ENCODE measurements around the gene CCR1.

Gene CCR1

DNA sequence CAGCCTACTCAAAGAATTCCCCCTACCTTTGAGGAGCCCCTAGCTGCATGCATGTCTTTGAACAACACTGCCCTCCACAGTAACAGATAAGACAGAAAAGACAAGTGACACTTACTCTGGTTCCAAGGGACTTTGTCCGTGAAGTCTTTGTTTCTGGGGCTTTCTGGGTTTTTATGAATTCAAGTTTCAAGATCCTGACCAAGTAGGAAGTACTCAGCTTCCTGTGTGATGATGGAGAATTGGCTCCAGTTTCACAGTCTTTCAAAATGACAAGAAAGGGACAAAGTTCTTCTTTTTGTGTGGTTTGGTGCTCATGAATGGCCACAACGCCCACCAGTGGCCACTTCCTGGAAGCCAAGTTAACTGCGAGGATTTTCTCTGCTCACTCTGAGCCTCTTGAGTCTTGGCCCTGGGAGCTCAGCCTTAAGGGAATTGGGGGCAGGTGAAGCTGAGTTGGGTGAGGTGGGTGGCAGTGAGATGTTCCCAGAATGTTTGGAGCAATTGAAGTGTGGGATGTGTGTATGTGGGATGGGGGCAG is at the start of gene CCR1:
CCR1 (minus strand) TSS at position 147 of the 538 bp plus-strand sequence. CDS start 4,000 bp downstream, outside the sequence.
- H3K4me3 Mint-ChIP-seq = peak within 1 kb of the TSS; percentile 30
- H3K4me1 Mint-ChIP-seq (ENCODE audit: low read depth) = peaks cover 23% of the 10 kb centered on the region
- H3K27me3 Mint-ChIP-seq = no peaks in the 10 kb centered on the region
- peak; percentile 62 for DNase-seq
- no peaks in the 10 kb centered on the region for H3K9me3 Mint-ChIP-seq
- H3K36me3 Mint-ChIP-seq (ENCODE audit: low read depth) = no peaks in the 10 kb centered on the region
- H3K27ac Mint-ChIP-seq = peak within 1 kb of the TSS; percentile 85

DNA sequence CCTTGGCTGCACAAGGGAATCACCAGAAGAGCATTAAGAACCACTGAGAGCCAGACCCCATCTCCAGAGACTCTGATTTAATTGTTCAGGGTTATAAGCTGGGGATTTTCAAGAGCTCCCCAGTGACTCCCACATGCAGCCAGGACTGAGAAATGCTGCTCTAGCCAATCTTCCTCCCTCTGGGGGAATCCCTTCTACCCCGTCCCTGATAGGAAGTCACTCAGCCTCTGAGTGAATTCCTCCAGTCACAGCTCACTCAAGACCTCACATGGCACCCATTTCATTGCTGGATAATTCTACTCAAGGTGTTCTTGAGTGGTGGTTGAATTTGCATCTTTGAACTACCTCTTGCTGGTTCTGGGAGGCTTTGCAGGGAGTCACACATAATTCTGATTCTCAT is 44.9 kb upstream of the CCR1 start:
- Mint-ChIP-seq H3K27me3 (peaks cover 26% of the 10 kb centered on the region), H3K9me3 (no peaks in the 10 kb centered on the region), H3K27ac (no peak overlapping the region), H3K4me3 (no peak overlapping the region), H3K36me3 (ENCODE audit: low read depth) (no peaks in the 10 kb centered on the region), H3K4me1 (ENCODE audit: low read depth) (peaks cover 1% of the 10 kb centered on the region)
- DNase-seq = no peak

DNA sequence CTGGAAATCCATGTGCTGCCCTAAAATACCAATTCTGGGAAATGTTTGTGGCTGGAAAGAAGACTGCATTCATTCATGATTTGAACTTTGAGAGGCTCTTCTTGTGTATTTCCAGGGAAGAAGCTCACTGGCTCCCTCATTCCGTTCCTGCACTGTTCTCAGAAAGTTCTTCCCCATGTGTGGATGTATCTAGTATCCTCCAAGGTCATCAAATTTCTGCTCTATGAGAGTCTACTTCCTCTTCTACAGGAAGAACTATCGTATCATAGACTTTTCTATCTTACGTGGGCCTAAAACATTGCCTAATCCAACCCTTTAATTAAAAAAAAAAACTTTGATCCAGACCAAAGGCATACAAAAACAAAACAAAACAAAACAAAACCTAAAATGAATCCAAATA is 37.0 kb upstream of the CCR1 start:
- Mint-ChIP-seq H3K9me3 (no peaks in the 10 kb centered on the region), H3K27ac (no peak overlapping the region), H3K36me3 (ENCODE audit: low read depth) (no peaks in the 10 kb centered on the region), H3K4me3 (no peak overlapping the region), H3K27me3 (peaks cover 5% of the 10 kb centered on the region), H3K4me1 (ENCODE audit: low read depth) (peaks cover 3% of the 10 kb centered on the region)
- DNase-seq = no peak

DNA sequence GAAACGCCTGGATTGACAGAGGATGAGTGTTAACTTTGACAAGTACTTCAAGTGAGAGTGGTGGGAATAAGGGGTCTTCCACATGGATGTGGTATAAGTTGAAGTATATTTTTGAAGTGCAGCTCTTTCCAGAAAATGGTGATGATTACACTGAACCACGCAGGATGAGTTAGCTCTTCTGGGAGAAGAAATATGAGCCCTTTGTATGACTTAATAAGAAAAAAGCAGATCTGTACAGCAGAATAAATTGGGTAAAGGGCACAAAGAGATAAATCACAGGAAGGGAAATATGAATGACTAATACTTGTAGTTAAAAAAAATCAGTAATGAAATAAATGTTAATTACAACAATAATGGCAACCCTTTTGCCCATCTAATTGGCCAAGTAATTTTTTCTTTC is 35.4 kb upstream of the CCR1 start:
- H3K36me3 Mint-ChIP-seq (ENCODE audit: low read depth) = no peaks in the 10 kb centered on the region
- no peak for DNase-seq
- H3K27ac Mint-ChIP-seq = no peak overlapping the region
- no peaks in the 10 kb centered on the region for H3K9me3 Mint-ChIP-seq
- peaks cover 5% of the 10 kb centered on the region for H3K27me3 Mint-ChIP-seq
- no peak overlapping the region for H3K4me3 Mint-ChIP-seq
- peaks cover 3% of the 10 kb centered on the region for H3K4me1 Mint-ChIP-seq (ENCODE audit: low read depth)

DNA sequence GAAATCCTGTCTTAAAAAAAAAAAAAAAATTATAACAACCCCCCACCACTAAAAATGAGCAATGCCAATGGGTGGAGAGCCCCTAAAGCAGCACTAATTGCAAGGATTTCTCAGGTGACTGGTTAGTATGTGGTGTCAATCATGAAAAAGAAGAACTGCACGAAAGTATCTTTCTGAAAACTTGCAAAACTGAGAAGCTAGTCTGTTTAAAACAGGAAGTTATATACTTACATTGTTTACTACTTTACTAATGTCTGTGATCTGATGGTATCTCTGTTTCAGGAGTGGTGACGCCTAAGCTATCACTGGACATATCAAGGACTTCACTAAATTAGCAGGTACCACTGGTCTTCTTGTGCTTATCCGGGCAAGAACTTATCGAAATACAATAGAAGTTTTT is 34.0 kb upstream of the CCR1 start, which contains the start of gene CCR3:
CCR3 (plus strand) TSS at position 341 of the 400 bp plus-strand sequence. CDS start 22,699 bp downstream, outside the sequence.
- no peak within 1 kb of the TSS for H3K4me3 Mint-ChIP-seq
- H3K9me3 Mint-ChIP-seq = no peaks in the 10 kb centered on the region
- DNase-seq = no peak
- H3K4me1 Mint-ChIP-seq (ENCODE audit: low read depth) = peaks cover 3% of the 10 kb centered on the region
- no peak within 1 kb of the TSS for H3K27ac Mint-ChIP-seq
- H3K27me3 Mint-ChIP-seq = peaks cover 7% of the 10 kb centered on the region
- no peaks in the 10 kb centered on the region for H3K36me3 Mint-ChIP-seq (ENCODE audit: low read depth)

DNA sequence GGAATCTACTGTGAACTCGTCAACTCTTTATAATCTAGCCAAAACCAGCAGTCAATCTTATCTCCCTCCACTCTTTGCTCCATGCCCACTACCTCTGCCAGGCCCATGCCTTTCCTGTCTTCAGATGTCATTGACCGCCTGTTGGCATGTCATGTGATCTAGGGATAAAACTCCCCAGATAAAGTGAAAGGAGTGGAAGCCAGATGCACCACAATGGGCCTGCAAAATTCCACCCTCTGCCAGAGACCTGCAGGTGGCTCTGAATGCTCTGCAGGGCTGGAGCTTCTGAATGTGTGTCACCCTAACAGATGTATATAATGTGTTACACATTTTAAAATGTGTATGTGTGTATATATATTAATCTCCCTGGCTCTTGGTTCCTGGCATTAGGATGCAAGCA is 31.8 kb upstream of the CCR1 start:
- no peak for DNase-seq
- Mint-ChIP-seq H3K9me3 (no peaks in the 10 kb centered on the region), H3K27ac (no peak overlapping the region), H3K27me3 (peaks cover 8% of the 10 kb centered on the region), H3K36me3 (ENCODE audit: low read depth) (no peaks in the 10 kb centered on the region), H3K4me1 (ENCODE audit: low read depth) (peaks cover 4% of the 10 kb centered on the region), H3K4me3 (no peak overlapping the region)

DNA sequence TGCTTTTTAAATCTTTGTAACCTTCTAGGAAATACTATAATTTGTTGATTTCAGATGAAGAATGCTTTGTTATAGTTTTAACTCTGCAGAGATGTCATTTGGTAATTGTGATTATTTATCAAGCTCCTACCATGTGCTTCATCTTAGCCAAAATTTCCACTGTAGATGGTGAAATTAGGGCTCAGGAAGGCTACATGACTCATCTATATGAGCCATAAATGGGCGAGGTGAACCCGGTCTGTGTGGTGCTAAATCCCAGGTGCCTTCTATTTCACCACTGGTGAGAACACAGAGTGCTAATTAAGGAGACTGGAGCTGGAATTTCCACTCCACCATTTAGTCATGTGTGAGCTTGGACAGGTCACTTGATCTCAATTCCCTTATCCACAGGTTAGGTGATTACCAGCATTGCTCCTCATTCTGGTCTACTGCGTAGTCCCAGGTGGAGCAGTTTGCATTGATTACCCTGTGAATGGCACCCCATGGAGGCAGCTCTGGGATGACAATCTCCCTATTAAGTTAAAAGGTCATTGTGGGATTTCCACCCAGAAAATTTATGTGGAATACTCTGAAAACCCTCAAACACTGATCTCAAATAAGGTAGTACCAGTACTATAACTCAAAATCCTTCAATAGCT is 31.3 kb upstream of the CCR1 start:
- Mint-ChIP-seq H3K9me3 (no peaks in the 10 kb centered on the region), H3K36me3 (ENCODE audit: low read depth) (no peaks in the 10 kb centered on the region), H3K27me3 (peaks cover 8% of the 10 kb centered on the region), H3K4me3 (no peak overlapping the region), H3K4me1 (ENCODE audit: low read depth) (peaks cover 4% of the 10 kb centered on the region), H3K27ac (no peak overlapping the region)
- no peak for DNase-seq

DNA sequence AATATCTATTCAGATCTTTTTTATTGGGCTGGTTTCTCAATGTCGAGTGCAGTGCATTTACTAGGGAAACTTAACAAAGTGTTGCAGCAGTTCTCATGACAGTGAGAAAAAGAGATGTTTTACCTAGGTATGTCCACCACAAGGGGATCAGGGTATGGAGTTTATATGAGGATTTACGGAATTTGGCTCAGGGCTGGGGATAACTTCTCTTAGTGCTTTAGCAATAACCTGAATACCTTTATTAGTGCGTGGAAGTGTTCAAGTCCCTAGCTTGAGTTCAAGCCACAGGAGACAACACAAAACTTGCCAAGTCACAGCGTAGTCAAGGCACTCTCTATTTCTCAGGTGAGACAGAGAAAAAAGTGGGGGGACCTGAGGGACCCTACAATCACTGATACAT is 30.3 kb upstream of the CCR1 start:
- no peaks in the 10 kb centered on the region for H3K36me3 Mint-ChIP-seq (ENCODE audit: low read depth)
- H3K4me1 Mint-ChIP-seq (ENCODE audit: low read depth) = peaks cover 4% of the 10 kb centered on the region
- no peak overlapping the region for H3K4me3 Mint-ChIP-seq
- peaks cover 8% of the 10 kb centered on the region for H3K27me3 Mint-ChIP-seq
- DNase-seq = no peak
- H3K9me3 Mint-ChIP-seq = no peaks in the 10 kb centered on the region
- no peak overlapping the region for H3K27ac Mint-ChIP-seq

DNA sequence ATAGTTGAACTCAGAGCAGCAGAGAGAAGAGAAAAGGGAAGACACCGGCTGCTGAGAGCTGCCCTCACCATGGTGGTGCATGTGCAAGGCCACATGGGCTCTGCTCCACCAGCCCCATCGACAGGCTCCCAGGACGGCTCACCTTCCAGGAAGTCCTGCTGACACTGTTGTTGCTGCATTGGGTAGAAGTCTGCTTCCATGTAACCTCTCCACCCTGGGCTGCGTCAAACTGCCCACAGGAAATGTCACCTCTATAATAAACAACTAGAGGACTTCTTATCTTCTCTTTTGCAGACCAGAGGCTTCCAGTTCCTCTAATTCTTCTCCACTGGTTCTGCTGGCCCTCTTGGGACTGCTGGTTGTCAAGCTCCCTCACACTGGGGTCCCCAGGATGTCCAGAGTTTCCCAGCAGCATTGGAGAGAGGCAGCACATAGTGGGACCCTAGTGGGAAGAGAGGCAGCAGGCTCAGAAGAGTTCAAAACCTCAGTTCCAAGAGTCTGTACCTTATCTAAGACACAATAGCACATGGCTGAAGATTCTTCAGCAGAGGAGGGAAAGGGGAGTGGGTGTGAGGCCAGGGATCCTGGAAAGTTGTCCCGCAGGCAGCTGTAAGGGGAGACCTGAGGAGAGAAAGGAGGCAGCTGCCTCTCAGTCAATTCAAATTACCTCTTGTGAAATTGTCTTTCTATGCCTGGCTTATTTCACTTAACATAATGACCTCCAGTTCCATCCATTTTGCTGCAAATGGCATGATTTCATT is 28.4 kb upstream of the CCR1 start:
- Mint-ChIP-seq H3K4me3 (no peak overlapping the region), H3K9me3 (no peaks in the 10 kb centered on the region), H3K36me3 (ENCODE audit: low read depth) (no peaks in the 10 kb centered on the region), H3K4me1 (ENCODE audit: low read depth) (peaks cover 2% of the 10 kb centered on the region), H3K27me3 (peaks cover 5% of the 10 kb centered on the region), H3K27ac (no peak overlapping the region)
- no peak for DNase-seq

DNA sequence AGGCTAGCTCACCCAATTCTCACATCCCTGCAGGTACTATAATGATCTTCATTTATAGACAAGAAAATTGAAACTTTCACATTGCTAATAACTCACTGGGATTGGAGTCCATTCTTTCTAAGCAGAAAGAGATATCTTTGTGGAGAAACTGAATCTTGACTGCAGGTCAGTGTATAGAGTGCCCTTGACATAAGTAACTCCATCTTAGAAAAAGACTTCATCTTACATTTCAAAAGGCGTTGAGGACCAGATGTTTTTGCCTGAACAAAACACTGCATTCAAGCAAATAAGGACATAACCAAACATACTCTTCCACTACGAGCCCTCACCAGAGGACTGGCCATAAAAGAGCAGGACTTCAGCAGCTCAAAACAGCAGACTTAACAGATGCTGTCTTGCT is 27.3 kb upstream of the CCR1 start:
- H3K4me1 Mint-ChIP-seq (ENCODE audit: low read depth) = peaks cover 2% of the 10 kb centered on the region
- no peaks in the 10 kb centered on the region for H3K9me3 Mint-ChIP-seq
- H3K36me3 Mint-ChIP-seq (ENCODE audit: low read depth) = no peaks in the 10 kb centered on the region
- no peak overlapping the region for H3K27ac Mint-ChIP-seq
- H3K4me3 Mint-ChIP-seq = no peak overlapping the region
- no peak for DNase-seq
- peaks cover 5% of the 10 kb centered on the region for H3K27me3 Mint-ChIP-seq

DNA sequence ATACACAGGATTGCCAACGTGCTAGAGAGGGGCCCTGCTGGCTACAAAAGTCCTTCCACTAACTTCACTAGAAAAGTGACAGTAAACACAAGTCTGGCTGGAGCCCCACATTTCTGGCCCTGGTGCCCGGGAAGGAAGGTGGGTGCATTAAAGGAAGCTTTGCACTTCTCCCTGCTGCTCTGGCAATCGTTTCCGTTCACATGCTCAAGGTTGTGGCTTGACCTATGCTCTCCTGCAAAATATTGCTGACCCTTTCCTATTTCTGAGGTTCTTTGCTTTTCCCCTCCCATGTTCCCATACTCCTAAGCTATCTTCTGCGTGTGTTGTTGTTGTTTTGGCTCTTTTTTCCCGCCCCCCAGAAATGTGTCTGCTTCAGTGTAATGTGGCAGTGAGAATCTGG is 25.1 kb upstream of the CCR1 start:
- Mint-ChIP-seq H3K27me3 (peaks cover 5% of the 10 kb centered on the region), H3K9me3 (no peaks in the 10 kb centered on the region), H3K4me3 (no peak overlapping the region), H3K36me3 (ENCODE audit: low read depth) (no peaks in the 10 kb centered on the region), H3K4me1 (ENCODE audit: low read depth) (peaks cover 4% of the 10 kb centered on the region), H3K27ac (no peak overlapping the region)
- DNase-seq = no peak

DNA sequence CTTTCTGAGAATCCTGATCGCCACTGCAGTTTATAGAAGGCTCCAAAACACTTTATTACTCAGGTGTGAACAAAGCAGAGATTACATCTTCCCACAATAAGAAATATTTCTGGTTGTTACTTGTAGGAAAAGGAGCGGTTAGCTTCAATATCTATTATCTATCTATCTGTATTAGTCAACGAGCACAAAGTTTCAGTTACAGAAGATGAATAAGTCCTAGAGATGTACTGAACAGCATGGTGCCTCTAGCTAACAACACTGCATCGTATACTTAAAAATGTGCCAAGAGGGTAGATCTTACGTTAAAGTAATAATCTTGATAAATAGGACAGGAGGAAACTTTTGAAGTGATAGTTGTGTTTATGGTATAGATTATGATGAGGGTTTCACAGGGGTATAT is 23.2 kb upstream of the CCR1 start:
- no peak for DNase-seq
- Mint-ChIP-seq H3K4me3 (no peak overlapping the region), H3K27ac (no peak overlapping the region), H3K4me1 (ENCODE audit: low read depth) (peaks cover 6% of the 10 kb centered on the region), H3K36me3 (ENCODE audit: low read depth) (no peaks in the 10 kb centered on the region), H3K9me3 (peaks cover 2% of the 10 kb centered on the region), H3K27me3 (peaks cover 6% of the 10 kb centered on the region)

DNA sequence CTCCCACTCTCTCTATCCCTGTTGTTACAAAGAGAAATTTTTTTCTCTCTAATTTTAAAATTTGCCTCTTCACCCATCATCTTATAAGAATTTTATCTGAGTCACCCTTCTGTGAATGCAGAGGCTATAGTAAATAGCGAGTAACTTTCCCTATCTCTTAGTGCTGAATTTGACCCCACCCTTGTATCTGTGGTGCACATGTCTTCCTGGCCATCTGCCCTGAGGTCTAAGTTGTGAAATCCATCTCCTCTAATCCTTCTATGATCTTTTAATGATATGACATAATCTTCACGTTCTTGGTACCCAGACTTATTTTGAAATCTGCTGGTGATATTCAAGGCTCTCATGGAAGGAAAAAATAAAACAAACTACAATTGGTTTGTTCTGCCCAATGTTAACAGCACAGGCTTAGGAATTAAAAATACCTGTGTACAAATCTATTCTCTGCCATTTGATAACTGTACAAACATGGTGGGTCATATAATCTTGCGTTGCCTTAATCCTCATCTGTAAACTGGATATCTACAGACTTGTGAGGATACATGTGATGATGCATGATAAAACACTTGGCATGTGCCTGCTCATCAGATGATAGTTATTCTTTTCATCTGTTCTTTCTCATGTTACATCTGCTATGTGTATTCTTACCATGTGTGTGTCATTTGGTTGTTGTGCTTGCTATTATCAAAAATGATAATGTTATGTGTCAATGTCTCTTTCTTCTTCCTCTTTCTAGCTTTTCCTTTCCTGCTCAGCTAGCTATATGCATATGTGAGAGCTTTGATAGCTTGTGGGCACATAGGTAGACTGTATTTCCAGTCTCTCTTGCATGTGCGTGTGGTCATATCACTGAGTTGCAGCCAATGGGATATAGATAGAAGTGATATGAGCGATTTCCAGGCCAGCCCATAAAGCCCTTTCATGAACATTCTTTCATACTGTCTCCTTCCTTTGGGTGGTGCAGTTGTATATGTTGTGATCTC is 20.4 kb upstream of the CCR1 start:
- Mint-ChIP-seq H3K4me1 (ENCODE audit: low read depth) (peaks cover 5% of the 10 kb centered on the region), H3K4me3 (no peak overlapping the region), H3K27me3 (peaks cover 7% of the 10 kb centered on the region), H3K9me3 (peaks cover 2% of the 10 kb centered on the region), H3K27ac (no peak overlapping the region), H3K36me3 (ENCODE audit: low read depth) (no peaks in the 10 kb centered on the region)
- DNase-seq = no peak

DNA sequence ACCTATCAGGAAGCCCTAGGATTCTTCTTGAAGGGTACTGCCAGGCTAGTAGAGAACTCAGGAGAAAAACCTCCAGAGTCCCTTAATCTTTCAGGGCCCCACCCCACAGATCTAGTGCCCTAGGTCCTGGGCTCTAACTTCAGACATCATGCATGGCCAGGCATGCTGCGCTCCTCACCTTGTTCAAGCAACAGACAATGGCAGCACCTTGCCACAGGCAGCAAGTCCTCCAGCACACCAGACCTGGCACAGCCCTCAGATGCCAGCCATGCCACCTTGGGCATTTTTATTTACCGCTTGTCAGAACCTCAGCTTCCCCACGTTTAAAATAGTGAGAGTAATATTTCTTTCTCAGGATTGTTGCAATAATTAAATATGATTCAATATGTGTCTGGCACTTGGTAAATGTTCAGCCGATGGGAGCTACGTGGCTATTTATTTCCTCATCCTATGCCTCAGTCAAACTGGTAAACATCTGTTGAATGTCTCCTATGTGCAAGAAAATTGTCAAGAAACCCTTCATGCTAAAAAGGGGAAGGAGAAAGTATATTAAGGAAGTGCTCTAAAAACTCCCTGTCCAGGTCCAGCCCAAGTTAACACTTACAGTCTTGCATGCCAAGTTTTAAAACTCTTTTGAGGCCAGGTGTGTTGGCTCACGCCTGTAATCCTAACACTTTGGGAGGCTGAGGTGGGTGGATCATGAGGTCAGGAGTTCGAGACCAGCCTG is 14.5 kb upstream of the CCR1 start:
- Mint-ChIP-seq H3K9me3 (peaks cover 2% of the 10 kb centered on the region), H3K4me3 (no peak overlapping the region), H3K36me3 (ENCODE audit: low read depth) (no peaks in the 10 kb centered on the region), H3K27me3 (peaks cover 5% of the 10 kb centered on the region), H3K4me1 (ENCODE audit: low read depth) (no peaks in the 10 kb centered on the region), H3K27ac (no peak overlapping the region)
- DNase-seq = no peak

All from activated T-cell treated with anti-CD3 and anti-CD28 coated beads, Interleukin-2, amount 50 U/mL, for 24 hours (primary cell).